Tibial artery (tissue), 4 donors: ENCODE measurements around the gene CAGE1.
"Not testable (repeated sequence)": the region's sequence is repeated elsewhere in the genome, so short reads cannot be mapped to it uniquely, and the experiment has no call there.

Experiments used
- DNase-seq, 2 donors: peaks; one replicate each; pipeline ENCODE4 v3.0.0-alpha.2; 2019
- H3K27ac ChIP-seq, 2 donors: fragments of 200-600 bp; sonication (generic) in 1 of 2; 1 replicate in 1 of 2; 2 replicates in 1 of 2; pipeline ENCODE4 v1.5.1; 2018 to 2019; ENCODE audit warnings: mild to moderate bottlenecking in 1 of 2
- H3K27me3 ChIP-seq, 2 donors: fragments of 200-600 bp; sonication (generic) in 1 of 2; one replicate each; pipeline versions ENCODE4 v1.5.1 to v1.6.0; 2016 to 2019
- H3K36me3 ChIP-seq, 3 donors: fragments of 200-600 bp; sonication (generic) in 2 of 3; one replicate each; pipeline ENCODE4 v1.5.1; 2016 to 2019; ENCODE audit warnings: mild to moderate bottlenecking in 2 of 3
- H3K4me1 ChIP-seq, 4 donors: fragments of 200-600 bp; sonication (generic) in 2 of 4; 1 replicate in 3 of 4; 2 replicates in 1 of 4; pipeline ENCODE4 v1.5.1; 2016 to 2019
- H3K4me3 ChIP-seq, 2 donors: fragments of 200-600 bp; sonication (generic) in 1 of 2; 1 replicate in 1 of 2; 2 replicates in 1 of 2; pipeline ENCODE4 v1.5.1; 2018 to 2019; ENCODE audit warnings: mild to moderate bottlenecking in 2 of 2
- H3K9me3 ChIP-seq, 3 donors: fragments of 200-600 bp; sonication (generic) in 1 of 3; one replicate each; pipeline ENCODE4 v1.5.1; 2016 to 2019
- intact Hi-C: fragments of 100-400 bp; cut with DNase I; formaldehyde crosslinking; loops from one replicate; pipeline ENCODE4 v1.15.0; 2023; ENCODE audit warnings: low total_unique reads
- TF ChIP-seq, protein P1 (sequence below), 2 experiments: fragments of 200-600 bp in 1 of 2; fragments of 450-650 bp in 1 of 2; IDR thresholded peaks; one replicate each; pipeline ENCODE4 v1.5.1; 2017 to 2019; ENCODE audit warnings: antibody characterized with exemption in 2 of 2, mild to moderate bottlenecking in 1 of 2, moderate library complexity in 1 of 2

CAGE1 gene

DNA sequence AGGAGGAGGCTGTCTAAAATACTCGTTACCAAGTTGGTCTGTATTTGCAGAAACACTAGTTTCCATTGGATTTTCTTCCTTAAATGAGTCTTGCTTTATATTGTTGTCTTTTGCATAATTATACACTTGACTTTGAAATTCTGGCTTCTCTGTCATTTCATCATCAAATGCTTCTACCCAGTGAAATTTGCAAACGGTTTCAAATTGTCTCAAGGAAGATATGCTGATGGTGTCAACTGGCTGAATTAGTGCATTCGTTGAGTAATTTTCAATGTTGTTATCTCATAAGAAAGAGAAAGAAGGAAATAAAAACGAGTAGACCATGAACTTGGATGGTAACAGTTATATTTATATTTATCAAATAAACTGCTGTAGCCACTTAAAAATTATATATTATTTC, 10.8 kb downstream of the CAGE1 start:
- Histone ChIP-seq H3K36me3 (no peaks in the 10 kb centered on the region), H3K4me1 (no peaks in the 10 kb centered on the region), H3K9me3 (no peaks in the 10 kb centered on the region), H3K27me3 (peaks cover 0 to 9% of the 10 kb centered on the region in 2 donors), H3K27ac (no peak overlapping the region), H3K4me3 (no peak overlapping the region)
- no peak for DNase-seq
- intact Hi-C loops = no loop called here
- TF ChIP-seq, protein P1, sequence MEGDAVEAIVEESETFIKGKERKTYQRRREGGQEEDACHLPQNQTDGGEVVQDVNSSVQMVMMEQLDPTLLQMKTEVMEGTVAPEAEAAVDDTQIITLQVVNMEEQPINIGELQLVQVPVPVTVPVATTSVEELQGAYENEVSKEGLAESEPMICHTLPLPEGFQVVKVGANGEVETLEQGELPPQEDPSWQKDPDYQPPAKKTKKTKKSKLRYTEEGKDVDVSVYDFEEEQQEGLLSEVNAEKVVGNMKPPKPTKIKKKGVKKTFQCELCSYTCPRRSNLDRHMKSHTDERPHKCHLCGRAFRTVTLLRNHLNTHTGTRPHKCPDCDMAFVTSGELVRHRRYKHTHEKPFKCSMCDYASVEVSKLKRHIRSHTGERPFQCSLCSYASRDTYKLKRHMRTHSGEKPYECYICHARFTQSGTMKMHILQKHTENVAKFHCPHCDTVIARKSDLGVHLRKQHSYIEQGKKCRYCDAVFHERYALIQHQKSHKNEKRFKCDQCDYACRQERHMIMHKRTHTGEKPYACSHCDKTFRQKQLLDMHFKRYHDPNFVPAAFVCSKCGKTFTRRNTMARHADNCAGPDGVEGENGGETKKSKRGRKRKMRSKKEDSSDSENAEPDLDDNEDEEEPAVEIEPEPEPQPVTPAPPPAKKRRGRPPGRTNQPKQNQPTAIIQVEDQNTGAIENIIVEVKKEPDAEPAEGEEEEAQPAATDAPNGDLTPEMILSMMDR (IDR thresholded peaks at IDR 0.05) = no peak

DNA sequence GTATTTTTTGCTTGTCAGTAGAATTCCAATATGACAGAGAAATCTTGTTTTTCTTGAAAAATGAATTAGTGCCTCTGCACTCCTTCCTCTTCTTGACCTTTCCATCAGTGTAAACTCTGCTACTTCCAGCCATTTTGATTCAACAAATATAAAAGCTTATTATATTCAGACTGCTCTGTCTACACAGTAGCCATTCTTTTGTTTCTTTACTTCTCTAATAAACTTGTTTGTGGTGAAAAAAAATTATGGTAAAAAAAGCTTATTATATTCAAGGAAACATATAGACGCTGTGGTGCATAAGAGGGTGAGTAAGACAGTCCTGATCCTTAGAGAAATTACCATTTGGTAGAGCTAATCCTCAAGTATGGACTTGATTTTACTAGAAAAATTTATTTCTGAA, 11.6 kb downstream of the CAGE1 start:
- Histone ChIP-seq H3K27me3 (peaks cover 0 to 9% of the 10 kb centered on the region in 2 donors), H3K9me3 (no peaks in the 10 kb centered on the region), H3K4me3 (no peak overlapping the region), H3K4me1 (no peaks in the 10 kb centered on the region), H3K27ac (no peak overlapping the region), H3K36me3 (no peaks in the 10 kb centered on the region)
- intact Hi-C loops = no loop called here
- no peak for DNase-seq
- TF ChIP-seq, protein P1 (IDR thresholded peaks at IDR 0.05) = no peak

DNA sequence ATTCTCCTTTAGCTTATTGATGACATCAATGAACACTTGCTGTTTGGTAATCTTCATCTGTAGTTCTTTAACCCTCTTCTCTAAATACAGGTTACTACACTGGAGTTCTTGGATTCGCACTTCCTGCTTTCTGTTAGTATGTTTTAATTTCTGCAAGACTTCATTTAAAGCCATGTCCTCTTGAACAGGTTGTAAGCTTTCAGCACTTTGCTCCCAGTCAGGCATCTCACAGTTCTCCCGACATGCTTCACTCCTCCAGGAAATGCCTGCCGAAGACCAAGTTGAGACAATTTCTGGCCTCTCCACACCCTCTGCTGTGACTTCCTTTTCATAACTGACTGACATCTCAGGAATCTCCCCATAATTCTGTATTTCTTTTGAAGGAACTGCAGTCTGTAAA, 15.8 kb downstream of the CAGE1 start:
- H3K9me3 ChIP-seq = no peaks in the 10 kb centered on the region
- H3K4me1 ChIP-seq = no peaks in the 10 kb centered on the region
- H3K36me3 ChIP-seq = no peaks in the 10 kb centered on the region
- peaks cover 0 to 9% of the 10 kb centered on the region in 2 donors for H3K27me3 ChIP-seq
- TF ChIP-seq, protein P1 (IDR thresholded peaks at IDR 0.05) = no peak
- no peak overlapping the region for H3K27ac ChIP-seq
- intact Hi-C loops = no loop called here
- DNase-seq = no peak
- no peak overlapping the region for H3K4me3 ChIP-seq

DNA sequence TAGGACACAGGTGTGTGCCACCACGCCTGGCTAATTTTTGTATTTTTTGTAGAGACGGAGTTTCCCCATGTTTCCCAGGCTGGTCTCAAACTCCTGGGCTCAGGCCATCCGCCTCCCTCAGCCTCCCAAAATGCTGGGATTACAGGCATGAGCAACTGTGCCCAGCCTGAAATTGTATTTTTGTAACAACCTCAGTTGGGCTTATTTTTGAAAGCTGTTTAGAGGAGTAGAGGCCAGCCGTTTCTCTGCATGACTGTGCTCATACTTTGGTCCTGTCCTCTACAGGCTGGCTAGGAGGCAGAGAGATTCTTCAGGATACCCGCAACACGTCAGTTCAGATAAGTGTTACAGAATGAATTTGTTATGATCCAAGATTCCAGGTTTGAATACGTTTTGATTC, 22.1 kb downstream of the CAGE1 start:
- intact Hi-C loops = no loop called here
- no peak overlapping the region for H3K4me3 ChIP-seq
- H3K27ac ChIP-seq = no peak overlapping the region
- H3K9me3 ChIP-seq = no peaks in the 10 kb centered on the region
- H3K36me3 ChIP-seq = no peaks in the 10 kb centered on the region
- TF ChIP-seq, protein P1 (IDR thresholded peaks at IDR 0.05) = no peak
- no peaks in the 10 kb centered on the region for H3K27me3 ChIP-seq
- DNase-seq = no peak
- H3K4me1 ChIP-seq = no peaks in the 10 kb centered on the region

DNA sequence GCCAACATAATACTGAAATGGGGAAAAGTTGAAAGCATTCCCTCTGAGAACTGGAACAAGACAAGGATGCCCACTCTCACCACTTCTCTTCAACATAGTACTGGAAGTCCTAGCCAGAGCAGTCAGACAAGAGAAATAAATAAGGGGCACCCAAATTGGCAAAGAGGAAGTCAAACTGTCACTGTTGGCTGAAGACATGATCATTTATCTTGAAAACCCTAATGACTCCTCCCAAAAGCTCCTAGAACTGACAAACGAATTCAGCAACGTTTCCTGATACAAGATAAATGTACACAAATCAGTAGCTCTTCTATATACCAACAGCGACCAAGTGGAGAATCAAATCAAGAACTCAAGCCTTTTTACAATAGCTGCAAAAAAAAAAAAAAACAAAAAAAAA, 37.6 kb downstream of the CAGE1 start:
- H3K4me3 ChIP-seq, H3K9me3 ChIP-seq, intact Hi-C loops, DNase-seq, H3K27ac ChIP-seq, H3K27me3 ChIP-seq, H3K4me1 ChIP-seq, H3K36me3 ChIP-seq: not testable (repeated sequence)

DNA sequence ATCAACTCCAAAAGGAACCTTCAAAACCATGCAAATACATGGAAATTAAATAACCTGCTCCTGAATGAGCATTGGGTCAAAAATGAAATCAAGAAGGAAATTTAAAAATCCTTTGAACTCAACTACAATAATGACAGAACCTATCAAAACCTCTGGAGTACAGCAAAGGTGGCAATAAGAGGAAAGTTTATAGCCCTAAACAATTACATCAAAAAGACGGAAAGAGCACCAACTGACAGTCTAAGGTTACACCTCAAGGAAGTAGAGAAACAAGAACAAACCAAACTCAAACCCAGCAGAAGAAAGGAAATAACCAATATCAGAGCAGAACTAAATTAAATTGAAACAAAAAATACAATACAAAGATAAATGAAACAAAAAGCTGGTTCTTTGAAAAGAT, 39.0 kb downstream of the CAGE1 start:
- H3K9me3 ChIP-seq, H3K36me3 ChIP-seq, intact Hi-C loops, H3K27ac ChIP-seq, DNase-seq, H3K27me3 ChIP-seq, H3K4me3 ChIP-seq, H3K4me1 ChIP-seq: not testable (repeated sequence)

DNA sequence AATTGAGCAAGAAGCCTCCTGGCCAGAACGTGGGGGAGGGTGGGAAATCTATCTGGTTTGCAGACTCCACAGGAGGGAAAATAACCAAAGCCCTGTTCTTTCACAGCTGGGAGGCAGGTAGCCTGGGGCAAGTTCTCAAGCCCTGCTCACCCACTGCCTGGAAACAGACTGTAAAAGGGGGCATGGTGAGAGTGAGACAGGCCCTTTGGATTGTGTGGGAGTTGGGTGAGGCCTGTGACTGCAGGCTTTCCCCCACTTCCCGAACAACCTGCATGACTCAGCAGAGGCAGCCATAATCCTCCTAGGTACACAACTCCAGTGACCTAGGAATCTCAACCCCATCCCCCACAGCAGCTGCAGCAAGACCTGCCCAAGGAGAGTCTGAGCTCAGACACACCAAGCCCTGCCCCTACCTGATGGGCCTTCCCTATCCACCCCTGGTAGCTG, 42.0 kb downstream of the CAGE1 start:
- H3K36me3 ChIP-seq, H3K4me1 ChIP-seq, H3K4me3 ChIP-seq, DNase-seq, H3K9me3 ChIP-seq, H3K27me3 ChIP-seq, H3K27ac ChIP-seq, intact Hi-C loops: not testable (repeated sequence)

DNA sequence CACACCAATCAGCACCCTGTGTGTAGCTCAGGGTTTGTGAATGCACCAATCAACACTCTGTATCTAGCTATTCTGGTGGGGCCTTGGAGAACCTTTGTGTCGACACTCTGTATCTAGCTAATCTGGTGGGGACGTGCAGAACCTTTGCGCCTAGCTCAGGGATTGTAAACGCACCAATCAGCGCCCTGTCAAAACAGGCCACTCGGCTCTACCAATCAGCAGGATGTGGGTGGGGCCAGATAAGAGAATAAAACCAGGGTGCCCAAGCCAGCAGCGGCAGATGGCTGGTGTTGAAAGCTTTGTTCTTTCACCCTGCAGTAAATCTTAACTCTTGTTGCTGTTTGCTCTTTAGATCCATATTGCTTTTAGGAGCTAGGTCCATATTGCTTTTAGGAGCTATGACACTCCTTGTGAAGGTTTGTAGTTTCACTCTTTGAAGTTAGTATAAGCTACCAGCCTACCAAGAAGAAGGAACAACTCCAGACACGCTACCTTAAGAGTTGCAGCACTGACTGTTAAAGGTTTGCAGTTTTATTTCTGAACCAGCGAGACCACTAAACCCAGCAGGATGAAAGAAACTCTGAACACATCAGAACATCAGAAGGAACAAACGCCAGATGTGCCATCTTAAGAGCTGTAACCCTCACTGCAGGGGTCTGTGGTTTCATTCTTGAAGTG, 44.6 kb downstream of the CAGE1 start:
- H3K27me3 ChIP-seq = peaks cover 0 to 19% of the 10 kb centered on the region in 2 donors
- H3K4me1 ChIP-seq, H3K4me3 ChIP-seq, H3K36me3 ChIP-seq, H3K27ac ChIP-seq, intact Hi-C loops, DNase-seq, H3K9me3 ChIP-seq: not testable (repeated sequence)
